ENCODE measurements around the gene DHX38.

DHX38 gene

DNA sequence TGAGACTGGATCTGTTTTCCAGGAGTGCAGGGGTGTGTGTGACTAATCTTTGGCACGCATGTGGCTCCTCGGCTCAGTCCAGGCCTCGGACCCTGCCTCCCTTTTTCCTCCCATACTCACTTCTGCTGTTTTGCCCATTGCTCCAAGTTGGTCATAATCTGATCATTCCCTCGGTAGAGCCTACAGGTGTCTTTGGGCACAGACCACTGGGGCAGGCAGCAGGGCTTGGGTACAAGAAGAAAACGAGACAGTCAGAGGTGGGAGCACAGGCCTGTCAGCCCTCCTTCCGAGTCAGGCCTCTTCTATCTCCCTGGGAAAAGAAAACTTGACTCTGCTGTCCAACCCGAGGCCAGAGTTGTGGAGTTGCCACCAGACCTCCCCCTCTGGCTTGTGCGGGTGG, 29.8 kb downstream of the DHX38 start:
- DNase-seq: no peak

DNA sequence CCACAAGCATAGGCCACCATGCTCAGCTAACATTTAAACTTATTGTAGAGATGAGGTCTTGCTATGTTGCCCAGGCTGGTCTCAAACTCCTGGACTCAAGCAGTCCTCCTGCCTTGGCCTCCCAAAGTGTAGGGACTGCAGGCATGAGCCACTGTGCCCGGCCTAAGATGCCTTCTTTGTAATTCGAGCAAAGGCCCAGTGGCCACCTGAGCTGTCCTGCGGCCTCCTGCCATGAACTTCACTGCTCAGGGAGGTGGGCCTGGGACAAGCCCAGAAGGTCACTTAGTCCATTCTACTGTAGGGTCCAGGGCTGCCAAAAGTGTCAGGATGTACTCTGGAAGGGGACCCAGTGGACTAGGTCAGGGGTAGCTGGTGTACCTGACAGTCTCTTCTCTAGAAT, 30.5 kb downstream of the DHX38 start:
- DNase-seq: no peak

GRCh38 chr16:72124761-72125634, 31.4 kb downstream of the DHX38 start:
- peak; percentile 62 for DNase-seq

GRCh38 chr16:72125635-72126428, 32.2 kb downstream of the DHX38 start:
- DNase-seq: no peak

DNA sequence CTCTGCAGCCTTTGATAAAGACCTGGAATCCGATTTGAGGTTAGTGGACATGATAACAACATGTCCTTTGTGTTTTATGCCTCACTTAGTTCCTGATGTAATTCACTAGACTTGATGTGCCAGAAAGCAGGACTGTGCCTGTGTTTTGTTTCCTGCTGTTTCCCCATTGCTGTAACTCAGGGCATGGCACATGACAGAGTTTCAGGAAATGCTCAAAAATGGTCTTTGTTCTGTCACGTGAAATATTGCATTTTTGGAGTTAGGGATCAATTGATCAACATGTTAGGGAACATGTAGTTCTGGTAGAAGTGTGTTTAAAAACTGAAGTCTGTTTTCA, 32.8 kb downstream of the DHX38 start:
- DNase-seq: no peak

GRCh38 chr16:72128701-72129100, 35.1 kb downstream of the DHX38 start:
- no peak for DNase-seq

DNA sequence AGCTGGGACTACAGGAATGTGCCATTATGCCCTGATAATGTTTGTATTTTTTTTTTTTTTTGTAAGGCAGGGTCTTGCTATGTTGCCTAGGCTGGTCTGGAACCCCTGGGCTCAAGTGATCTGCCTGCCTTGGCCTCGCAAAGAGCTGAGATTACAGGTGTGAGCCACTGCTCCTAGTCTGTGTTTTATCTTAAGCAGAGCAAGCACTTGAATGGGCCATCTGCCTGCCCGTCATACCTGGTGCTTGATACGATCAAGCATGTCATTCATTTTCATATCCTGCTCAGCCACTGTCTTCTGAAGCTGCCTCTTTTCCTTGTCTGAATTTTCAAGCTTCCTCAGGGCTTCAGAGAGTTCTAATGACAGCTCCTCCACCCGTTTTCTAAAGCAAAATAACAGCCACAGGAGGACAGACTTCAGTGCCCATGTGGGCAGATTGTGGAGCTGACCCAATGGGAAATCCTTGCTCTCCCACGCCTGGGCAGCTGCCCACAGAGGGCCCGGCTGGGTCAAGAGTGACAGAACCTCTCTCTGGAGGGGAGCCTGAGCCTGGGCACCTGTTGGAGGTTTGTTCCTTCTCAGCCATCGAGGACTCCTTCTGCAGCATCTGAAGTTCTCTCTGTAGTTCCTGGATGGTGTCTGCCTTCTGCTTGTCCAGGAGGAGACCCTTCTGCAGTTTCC, 36.5 kb downstream of the DHX38 start:
- no peak for DNase-seq

- DNase-seq: no peak
Observed at GRCh38 chr16:72131036-72131435, 37.4 kb downstream of the DHX38 start.

DNA sequence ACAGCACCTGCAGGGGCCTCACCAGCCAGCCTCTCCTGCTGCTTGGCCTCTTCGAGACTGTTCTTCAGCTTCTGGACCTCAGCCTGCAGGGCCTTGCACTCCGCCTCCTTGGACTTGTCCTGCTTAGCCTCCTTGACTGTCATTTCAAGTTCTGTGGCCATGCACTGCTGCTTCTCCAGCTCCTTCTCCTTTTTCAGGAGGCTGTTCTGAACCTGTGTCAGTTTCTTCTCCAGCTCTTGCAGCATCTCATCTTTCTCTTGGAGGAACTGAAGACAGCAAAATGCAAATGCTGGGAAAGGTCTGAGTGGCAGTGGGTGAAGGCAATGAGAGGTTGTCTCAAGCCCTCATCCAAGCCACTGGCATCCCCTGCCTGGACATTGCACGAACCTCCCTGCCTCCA, 39.1 kb downstream of the DHX38 start:
- no peak for DNase-seq

- DNase-seq: no peak
Observed at GRCh38 chr16:72134507-72134906, 40.9 kb downstream of the DHX38 start.

DNA sequence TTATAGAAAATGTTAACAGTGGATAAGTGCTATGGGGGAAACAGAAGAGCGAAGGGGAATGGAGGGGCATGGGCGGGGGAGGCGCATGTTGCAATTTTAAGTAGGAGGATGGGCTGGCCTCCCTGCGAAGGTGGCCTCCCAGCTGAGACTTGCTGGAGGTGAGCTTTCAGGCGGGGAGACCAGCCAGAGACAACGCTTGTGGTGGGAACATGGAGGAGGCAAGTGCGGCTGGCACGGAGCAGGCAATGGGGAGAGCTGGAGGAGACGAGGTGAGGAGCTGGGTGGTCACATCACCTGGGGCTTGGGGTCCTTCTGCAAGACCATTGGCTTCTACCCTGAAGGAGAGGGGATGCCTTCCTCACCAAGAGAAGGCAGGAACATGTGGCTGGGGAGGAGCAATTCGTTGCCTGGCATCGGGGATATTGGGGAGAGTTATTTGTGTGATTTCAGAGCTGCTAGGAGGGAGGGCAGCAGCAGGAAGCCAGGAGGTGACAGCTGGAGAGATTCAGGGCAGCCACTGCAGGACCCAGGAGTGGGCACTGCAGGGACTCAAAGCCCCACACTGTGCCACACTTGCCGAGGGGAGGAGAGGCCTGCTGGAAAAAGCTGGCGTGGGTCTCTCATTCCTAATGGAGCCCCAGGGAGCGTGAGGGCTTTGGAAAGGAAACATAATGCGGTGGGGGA, 43.9 kb downstream of the DHX38 start:
- no peak for DNase-seq

DNA sequence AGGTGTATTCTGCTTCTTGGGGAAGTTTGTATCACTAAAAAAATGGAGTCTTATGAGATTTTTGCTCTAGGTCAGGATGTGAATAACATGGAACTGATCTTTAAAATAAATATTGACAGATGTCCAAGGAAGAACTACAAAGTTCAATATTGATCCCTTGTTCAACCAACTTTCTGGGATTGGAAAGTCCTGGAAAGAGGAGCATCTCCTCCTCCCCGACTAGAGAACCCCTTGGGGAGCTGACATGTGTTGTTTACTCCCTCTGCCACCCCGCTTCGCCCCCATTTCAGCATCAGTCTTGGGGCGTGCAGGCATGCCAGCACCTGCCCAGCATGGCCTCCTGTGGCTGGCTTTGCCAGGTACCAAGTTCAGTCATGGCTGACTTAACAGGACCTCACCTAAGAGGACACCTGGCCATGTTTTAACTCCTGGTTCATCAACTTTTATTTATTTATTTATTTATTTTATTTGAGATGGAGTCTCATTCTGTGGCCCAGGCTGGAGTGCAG, 44.5 kb downstream of the DHX38 start:
- no peak for DNase-seq

GRCh38 chr16:72139908-72140307, 46.3 kb downstream of the DHX38 start:
- DNase-seq: no peak

DNA sequence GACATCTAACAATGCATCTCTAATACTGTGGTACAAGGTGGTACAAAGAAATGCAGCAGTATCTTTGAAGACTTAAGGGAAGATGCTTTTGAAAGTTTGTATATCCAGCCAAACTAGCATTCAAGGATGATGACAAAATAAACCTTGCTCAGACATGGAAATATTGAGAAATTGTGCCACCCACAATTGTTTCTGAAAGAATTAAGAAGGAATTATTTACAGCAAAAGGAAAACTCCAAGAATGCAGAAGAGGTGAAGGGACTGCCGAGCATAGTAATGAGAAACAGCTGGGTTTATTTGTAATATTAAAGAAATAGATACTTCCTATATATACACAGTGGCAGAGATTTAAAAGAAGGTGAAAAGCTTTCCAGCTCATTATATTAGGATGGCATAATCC, 48.8 kb downstream of the DHX38 start:
- DNase-seq: no peak

DNA sequence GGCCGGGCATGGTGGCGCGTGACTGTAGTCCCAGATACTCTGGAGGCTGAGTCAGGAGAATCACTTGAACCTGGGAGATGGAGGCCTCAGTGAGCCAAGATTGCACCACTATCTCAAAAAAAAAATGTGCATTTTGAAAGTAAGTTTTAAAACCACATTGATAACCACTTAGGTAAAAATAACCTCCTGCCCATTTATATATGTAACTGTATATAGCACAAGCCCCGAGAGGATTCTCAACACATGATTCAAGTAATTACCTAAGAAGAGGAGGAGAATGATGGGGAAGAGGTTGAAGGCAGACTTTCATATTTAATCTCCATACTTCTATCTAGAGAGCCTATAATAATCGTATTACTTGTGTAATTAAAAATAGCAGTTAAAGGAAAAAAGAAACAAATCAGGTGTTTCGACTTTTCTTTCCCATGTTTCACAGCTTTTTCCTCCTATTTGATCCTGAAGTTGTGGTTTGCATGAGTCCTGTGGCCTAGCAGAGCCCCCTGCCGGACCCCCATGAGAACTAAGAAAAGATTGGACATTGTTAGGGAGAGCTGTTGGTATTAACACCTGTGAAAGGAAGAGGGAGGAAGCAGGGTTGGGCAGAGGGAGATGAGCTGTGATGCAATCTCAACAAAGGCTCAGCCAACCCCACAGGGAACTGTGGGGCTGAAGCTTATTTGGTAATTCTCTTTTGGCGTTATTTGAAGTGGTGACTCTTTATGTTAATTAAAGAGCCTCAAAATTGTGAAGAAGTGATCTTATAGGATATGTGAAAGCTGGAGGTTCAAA, 56.2 kb downstream of the DHX38 start:
- no peak for DNase-seq

GRCh38 chr16:72159386-72159785, 65.7 kb downstream of the DHX38 start:
- DNase-seq: no peak

GRCh38 chr16:72159801-72160200, 66.2 kb downstream of the DHX38 start:
- DNase-seq: no peak

GRCh38 chr16:72162105-72162692, 68.6 kb downstream of the DHX38 start:
- DNase-seq: no peak
